Activated CD8-positive, alpha-beta T cell treated with anti-CD3 and anti-CD28 coated beads for 36 hours (primary cell): ENCODE data around the gene TMEM143. TPM values are rescaled to one million over a fixed set of nuclear protein-coding genes. Genes with fewer than 3 reads are reported as not detected.
"Not testable (repeated sequence)": the region's sequence is repeated elsewhere in the genome, so short reads cannot be mapped to it uniquely, and the experiment has no call there.

Source experiments
- ATAC-seq: fragments of 200-7000 bp; cut with Tn5 transposase; one replicate; pipeline ENCODE4 v1.10.0; 2021; ENCODE audit warnings: mild to moderate bottlenecking, moderate library complexity
- CTCF ChIA-PET: fragments of 350-600 bp; sonication (Branson Sonifier 250); formaldehyde crosslinking; loops from one replicate; lab custom pipeline; 2021; ENCODE audit warnings: antibody characterized with exemption; lab: Charles Lee
- POLR2A ChIA-PET: fragments of 350-600 bp; sonication (Branson Sonifier 250); formaldehyde crosslinking; loops from one replicate; lab custom pipeline; 2021; ENCODE audit warnings: antibody characterized with exemption; lab: Charles Lee
- DNase-seq: peaks from one replicate; pipeline ENCODE4 v3.0.0-alpha.2; 2020
- H3K27ac Mint-ChIP-seq: one replicate; pipeline ENCODE4 v1.8.0; 2021; ENCODE audit warnings: mild to moderate bottlenecking, mixed read lengths
- H3K27me3 Mint-ChIP-seq: one replicate; pipeline ENCODE4 v1.8.0; 2021; ENCODE audit warnings: mixed read lengths
- H3K36me3 Mint-ChIP-seq: one replicate; pipeline ENCODE4 v1.8.0; 2021; ENCODE audit warnings: low read depth, mixed read lengths
- H3K4me1 Mint-ChIP-seq: one replicate; pipeline ENCODE4 v1.8.0; 2021; ENCODE audit warnings: low read depth, mixed read lengths
- H3K4me3 Mint-ChIP-seq: one replicate; pipeline ENCODE4 v1.8.0; 2021; ENCODE audit warnings: mild to moderate bottlenecking, moderate library complexity, mixed read lengths
- H3K9me3 Mint-ChIP-seq: one replicate; pipeline ENCODE4 v1.8.0; 2021; ENCODE audit warnings: mixed read lengths
- intact Hi-C: fragments of 100-400 bp; cut with micrococcal nuclease; formaldehyde crosslinking; loops from one replicate; pipeline ENCODE4 v1.10.0; 2022
- total RNA-seq, 2 experiments: library from RNA; stranded (reverse); gene quantifications; one replicate each; pipeline ENCODE4 v1.2.3, GENCODE V29; 2021
- TF ChIP-seq, protein P1 (sequence below): fragments of 200-600 bp; IDR thresholded peaks from one replicate; pipeline ENCODE4 v1.8.0; 2022; ENCODE audit warnings: antibody characterized with exemption, mild to moderate bottlenecking

The TMEM143 gene
- total RNA-seq, 2 experiments from 2014 or later: 19.4 to 21.7 TPM

DNA sequence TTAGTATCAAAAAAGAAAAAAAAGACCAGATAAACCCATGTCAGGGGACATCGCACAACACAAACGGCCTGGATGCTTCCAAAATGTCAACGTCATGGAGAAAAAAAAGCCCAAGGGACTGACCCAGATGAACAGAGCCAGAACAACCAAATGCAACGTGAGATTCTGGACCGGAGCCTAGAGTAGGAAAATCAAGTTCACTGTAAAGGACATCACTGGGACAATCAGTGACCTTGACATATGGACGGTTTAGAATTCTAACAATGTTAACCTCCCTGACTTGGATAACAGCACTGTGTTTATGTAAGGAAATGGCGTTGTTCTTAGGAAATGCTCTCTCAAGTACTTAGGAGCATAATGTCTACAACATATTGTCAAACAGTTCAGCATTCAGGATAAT, 53.5 kb downstream of the TMEM143 start:
- CTCF ChIA-PET: interaction anchor here (0.9 to 15.2 kb wide), 2 partner anchors 17 to 22 kb away, joined by 3 to 247 read pairs; no protein-coding TSS in a partner anchor
- Mint-ChIP-seq H3K27ac (no peak overlapping the region), H3K27me3 (no peaks in the 10 kb centered on the region), H3K36me3 (no peaks in the 10 kb centered on the region), H3K4me3 (no peak overlapping the region), H3K4me1 (no peaks in the 10 kb centered on the region), H3K9me3 (no peaks in the 10 kb centered on the region)
- intact Hi-C loops: no loop called here
- POLR2A ChIA-PET: no interaction called here
- TF ChIP-seq, protein P1, sequence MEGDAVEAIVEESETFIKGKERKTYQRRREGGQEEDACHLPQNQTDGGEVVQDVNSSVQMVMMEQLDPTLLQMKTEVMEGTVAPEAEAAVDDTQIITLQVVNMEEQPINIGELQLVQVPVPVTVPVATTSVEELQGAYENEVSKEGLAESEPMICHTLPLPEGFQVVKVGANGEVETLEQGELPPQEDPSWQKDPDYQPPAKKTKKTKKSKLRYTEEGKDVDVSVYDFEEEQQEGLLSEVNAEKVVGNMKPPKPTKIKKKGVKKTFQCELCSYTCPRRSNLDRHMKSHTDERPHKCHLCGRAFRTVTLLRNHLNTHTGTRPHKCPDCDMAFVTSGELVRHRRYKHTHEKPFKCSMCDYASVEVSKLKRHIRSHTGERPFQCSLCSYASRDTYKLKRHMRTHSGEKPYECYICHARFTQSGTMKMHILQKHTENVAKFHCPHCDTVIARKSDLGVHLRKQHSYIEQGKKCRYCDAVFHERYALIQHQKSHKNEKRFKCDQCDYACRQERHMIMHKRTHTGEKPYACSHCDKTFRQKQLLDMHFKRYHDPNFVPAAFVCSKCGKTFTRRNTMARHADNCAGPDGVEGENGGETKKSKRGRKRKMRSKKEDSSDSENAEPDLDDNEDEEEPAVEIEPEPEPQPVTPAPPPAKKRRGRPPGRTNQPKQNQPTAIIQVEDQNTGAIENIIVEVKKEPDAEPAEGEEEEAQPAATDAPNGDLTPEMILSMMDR: no peak
- no peak for DNase-seq
- no peak for ATAC-seq

DNA sequence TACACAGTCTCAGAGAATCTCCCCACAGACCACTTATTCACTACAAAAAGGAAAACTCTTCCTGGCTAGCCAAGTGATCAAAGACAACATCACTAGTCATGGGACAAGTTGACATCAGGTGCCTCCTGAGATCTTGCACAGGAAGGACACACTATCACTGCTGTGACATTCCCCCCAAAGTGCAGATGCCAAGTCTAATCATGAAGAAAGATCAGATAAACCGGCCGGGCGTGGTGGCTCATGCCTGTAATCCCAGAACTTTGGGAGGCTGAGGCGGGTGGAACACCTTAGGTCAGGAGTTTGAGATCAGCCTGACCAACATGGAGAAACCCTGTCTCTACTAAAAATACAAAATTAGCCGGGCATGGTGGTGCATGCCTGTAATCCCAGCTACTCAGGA, 54.0 kb downstream of the TMEM143 start:
- intact Hi-C loops, CTCF ChIA-PET, H3K4me1 Mint-ChIP-seq, H3K9me3 Mint-ChIP-seq, H3K36me3 Mint-ChIP-seq, H3K27ac Mint-ChIP-seq, DNase-seq, H3K27me3 Mint-ChIP-seq, POLR2A ChIA-PET, H3K4me3 Mint-ChIP-seq, ATAC-seq: not testable (repeated sequence)

DNA sequence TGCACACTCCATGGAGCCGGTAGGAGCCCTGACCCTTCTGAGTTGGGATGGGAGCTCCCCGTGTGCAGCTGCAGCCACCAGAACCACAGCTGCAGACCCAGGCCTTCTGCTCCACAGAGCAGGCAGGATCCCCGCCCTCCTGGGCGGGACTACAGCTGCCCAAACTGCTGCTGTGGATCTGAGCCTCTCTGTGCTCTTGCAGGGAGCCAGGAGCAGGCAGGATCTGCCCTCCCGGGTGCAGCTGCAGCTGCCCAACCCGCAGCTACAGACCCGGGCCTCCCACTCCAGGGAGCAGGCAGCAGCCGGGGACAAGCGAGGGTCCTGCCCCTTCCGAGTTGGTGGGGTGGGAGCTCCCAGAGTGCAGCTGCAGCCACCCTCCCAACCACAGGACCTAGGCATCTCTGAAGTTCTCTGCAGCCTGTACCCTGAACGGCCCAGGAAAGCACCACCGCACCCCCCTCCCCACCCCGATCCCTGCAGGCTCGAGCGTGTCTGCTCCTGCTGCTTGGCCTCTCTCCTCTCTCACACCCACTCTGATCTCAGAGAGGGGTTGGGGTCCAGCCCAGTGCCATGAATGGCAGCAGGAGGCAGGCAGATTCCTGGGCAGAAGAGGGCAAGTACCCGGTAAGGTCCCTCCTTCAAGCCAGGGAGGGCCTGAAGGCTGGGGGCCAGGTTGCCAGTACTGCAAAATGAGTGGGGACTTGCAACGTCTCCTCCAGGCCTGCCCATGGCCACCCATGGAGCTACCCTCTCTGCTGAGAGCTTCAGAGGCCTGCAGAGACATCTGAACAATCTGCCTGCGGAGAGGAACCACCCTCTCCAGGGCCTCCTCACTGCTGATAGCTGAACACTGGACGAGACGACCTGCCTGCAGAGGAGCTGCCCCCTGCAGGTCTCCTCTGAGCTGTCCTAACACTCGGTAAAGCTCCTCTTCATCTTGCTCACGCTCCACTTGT, 54.8 kb downstream of the TMEM143 start:
- no peak overlapping the region for H3K4me3 Mint-ChIP-seq
- H3K9me3 Mint-ChIP-seq: no peaks in the 10 kb centered on the region
- no peaks in the 10 kb centered on the region for H3K27me3 Mint-ChIP-seq
- H3K27ac Mint-ChIP-seq: no peak overlapping the region
- TF ChIP-seq, protein P1: no peak
- H3K4me1 Mint-ChIP-seq: no peaks in the 10 kb centered on the region
- ChIA-PET CTCF (interaction anchor here (0.6 to 1.1 kb wide), 2 partner anchors 17 to 18 kb away, joined by 3 to 4 read pairs; no protein-coding TSS in a partner anchor), POLR2A (no interaction called here)
- ATAC-seq: no peak
- no peak for DNase-seq
- intact Hi-C loops: no loop called here
- H3K36me3 Mint-ChIP-seq: no peaks in the 10 kb centered on the region

DNA sequence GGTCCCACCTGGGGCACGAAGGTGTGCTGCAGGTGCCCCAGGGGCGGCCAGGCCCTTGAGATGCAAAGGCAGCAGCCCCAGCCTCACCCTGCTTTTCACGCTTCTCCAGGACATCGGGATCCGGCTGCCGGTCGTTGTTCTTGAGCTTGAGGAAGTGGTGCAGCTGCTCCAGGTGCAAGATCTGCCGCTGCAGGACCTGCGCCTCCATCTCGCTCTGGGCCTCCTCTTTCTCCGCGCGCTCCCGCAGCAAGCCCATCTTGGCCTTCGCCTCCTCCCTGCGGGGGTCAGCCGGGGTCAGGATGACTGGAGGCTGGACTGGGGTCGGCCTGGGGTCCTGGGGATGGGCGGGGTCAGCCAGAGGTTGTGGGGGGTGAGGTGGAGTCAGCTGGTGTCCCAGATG, 59.9 kb downstream of the TMEM143 start:
- POLR2A ChIA-PET: no interaction called here
- CTCF ChIA-PET: interaction anchor here (2.0 kb wide), 1 partner anchor 10 kb away, joined by 7 read pairs; no protein-coding TSS in a partner anchor
- no peaks in the 10 kb centered on the region for H3K36me3 Mint-ChIP-seq
- H3K27ac Mint-ChIP-seq: no peak overlapping the region
- H3K9me3 Mint-ChIP-seq: no peaks in the 10 kb centered on the region
- DNase-seq (no peak), ATAC-seq (no peak)
- intact Hi-C loops: no loop called here
- TF ChIP-seq, protein P1: no peak
- no peaks in the 10 kb centered on the region for H3K27me3 Mint-ChIP-seq
- no peaks in the 10 kb centered on the region for H3K4me1 Mint-ChIP-seq
- H3K4me3 Mint-ChIP-seq: no peak overlapping the region

DNA sequence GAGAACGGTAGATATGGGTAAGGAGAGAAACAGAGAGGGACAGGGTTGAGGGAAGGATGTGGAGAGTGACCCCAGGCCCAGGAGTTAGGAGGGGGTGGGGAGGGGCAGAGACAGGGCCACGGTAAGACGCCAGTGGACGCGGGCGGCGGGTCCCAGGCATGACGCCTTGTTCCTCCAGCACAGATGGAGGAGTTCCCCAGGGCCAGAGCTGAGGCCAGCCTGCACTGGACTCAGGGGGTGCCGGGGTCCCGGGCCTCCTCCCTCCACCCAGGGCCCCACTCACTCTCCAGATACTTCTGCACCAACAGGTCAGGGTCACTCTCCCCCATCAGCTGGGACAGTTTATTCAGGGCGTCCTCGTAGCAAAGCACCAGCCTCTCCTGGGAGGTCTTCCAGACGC, 60.4 kb downstream of the TMEM143 start:
- H3K4me3 Mint-ChIP-seq: no peak overlapping the region
- intact Hi-C loops: no loop called here
- ChIA-PET CTCF (interaction anchor here (2.0 kb wide), 1 partner anchor 11 kb away, joined by 7 read pairs; no protein-coding TSS in a partner anchor), POLR2A (no interaction called here)
- H3K27ac Mint-ChIP-seq: no peak overlapping the region
- H3K36me3 Mint-ChIP-seq: no peaks in the 10 kb centered on the region
- H3K27me3 Mint-ChIP-seq: no peaks in the 10 kb centered on the region
- H3K9me3 Mint-ChIP-seq: no peaks in the 10 kb centered on the region
- no peak for ATAC-seq
- H3K4me1 Mint-ChIP-seq: no peaks in the 10 kb centered on the region
- DNase-seq: no peak
- TF ChIP-seq, protein P1: no peak
